ENCODE results near the gene ARG1.
"Not testable (repeated sequence)": the region's sequence is repeated elsewhere in the genome, so short reads cannot be mapped to it uniquely, and the experiment has no call there.

The ARG1 gene

DNA sequence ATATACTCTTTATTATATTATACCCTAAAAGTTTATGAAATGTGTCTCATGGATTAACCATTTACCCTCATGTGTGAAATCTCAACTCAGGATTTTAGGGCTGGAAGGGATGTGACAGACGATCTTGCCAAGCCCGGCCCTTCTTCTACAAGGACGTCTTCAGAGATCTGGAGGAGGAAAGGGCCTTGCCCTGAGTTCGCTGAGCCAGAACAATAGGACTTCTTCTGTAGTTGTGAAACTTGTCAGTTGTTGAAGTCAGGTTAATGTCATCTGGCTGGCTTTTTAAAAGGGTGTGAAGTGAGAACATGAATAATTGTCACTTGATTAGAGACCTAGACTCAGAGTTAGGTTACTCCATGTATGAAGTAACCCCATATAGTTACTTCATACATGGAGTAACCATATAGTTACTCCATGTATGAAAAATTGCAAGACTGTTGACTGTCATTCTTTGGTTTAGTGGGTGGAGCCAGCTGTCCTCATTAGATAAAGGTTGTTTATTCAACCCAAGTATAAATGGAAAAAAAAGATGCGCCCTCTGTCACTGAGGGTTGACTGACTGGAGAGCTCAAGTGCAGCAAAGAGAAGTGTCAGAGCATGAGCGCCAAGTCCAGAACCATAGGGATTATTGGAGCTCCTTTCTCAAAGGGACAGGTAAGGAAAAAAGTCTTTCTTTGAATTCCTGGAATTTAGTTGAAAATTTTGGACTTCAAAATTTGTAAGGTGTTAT lies at the start of gene ARG1:
Gene ARG1, plus strand, starts transcription at position 541 of the 730 bp plus-strand sequence. Its CDS starts 57 bp downstream, at position 598.
- Histone ChIP-seq H3K9ac (ENCODE audit: low read depth, low read length) (no peak within 1 kb of the TSS), H3K4me1 (ENCODE audit: insufficient read depth, low read length) (peaks cover 14% of the 10 kb centered on the region; the same call in 1 of the 2 replicates), H3K27me3 (ENCODE audit: insufficient read depth, low read length) (no peaks in the 10 kb centered on the region), H3K9me3 (ENCODE audit: insufficient read depth, low read depth, low read length) (no peaks in the 10 kb centered on the region), H3K4me3 (ENCODE audit: low read length) (no peak within 1 kb of the TSS), H3K36me3 (ENCODE audit: insufficient read depth, low read depth, low read length) (no peaks in the 10 kb centered on the region), H3K27ac (ENCODE audit: low read length) (no peak within 1 kb of the TSS)

DNA sequence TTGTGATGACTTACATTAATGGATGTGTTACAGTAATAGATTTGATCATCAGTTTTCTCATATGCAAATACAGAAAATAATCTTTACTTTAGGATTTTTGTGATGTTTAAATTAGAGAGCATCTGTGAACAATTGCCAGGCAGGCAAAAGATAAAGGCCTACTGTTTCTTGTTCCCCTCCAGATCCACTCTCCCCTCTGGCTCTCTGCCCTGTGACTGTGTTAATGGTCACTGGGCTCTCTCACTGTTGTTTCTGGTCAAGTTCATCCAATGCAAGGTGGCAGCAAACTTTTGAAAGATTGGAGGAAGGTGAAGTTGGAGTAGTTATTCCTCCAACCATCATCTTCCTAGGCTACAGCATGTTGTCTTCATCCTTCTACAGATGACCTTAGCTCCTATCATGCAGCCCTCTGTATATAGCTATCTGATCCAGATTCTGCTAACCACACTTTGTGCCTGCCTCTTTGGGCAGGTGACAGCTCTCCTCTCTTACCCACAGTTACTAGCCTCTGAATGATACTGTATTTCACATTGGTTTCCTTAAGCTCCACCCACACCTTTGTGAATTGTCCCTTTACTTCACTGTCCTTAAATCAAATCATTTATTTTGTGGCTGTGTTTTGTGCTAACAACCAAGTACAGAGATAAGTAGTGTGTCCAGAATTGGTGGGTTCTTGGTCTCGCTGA lies 48.9 kb upstream of the ARG1 start:
- Histone ChIP-seq H3K27me3 (ENCODE audit: insufficient read depth, low read length) (no peaks in the 10 kb centered on the region), H3K4me1 (ENCODE audit: insufficient read depth, low read length) (no peaks in the 10 kb centered on the region), H3K27ac (ENCODE audit: low read length) (no peak overlapping the region), H3K9ac (ENCODE audit: low read depth, low read length) (no peak overlapping the region), H3K9me3 (ENCODE audit: insufficient read depth, low read depth, low read length) (no peaks in the 10 kb centered on the region), H3K4me3 (ENCODE audit: low read length) (no peak overlapping the region), H3K36me3 (ENCODE audit: insufficient read depth, low read depth, low read length) (no peaks in the 10 kb centered on the region)

DNA sequence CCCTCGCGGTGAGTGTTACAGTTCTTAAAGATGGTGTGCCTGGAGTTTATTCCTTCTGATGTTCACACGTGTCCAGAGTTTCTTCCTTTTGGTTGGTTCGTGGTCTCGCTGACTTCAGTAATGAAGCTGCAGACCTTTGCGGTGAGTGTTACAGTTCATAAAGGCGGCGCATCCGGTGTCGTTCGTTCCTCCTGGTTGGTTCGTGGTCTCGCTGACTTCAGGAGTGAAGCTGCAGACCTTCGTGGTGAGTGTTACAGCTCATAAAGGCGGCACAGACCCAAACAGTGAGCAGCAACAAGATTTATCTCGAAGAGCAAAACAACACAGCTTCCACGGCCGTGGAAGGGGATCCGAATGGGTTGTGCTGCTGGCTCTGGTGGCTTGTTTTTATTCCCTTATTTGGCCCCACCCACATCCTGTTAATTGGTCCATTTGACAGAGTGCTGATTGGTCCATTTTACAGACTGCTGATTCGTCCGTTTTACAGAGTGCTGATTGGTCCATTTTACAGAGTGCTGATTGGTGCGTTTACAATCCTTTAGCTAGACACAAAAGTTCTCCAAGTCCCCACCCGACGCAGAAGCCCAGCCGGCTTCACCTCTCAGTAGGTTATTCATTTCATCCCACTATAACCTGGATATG lies 48.2 kb upstream of the ARG1 start:
- Histone ChIP-seq H3K9ac (ENCODE audit: low read depth, low read length) (no peak overlapping the region), H3K27ac (ENCODE audit: low read length) (no peak overlapping the region), H3K9me3 (ENCODE audit: insufficient read depth, low read depth, low read length) (no peaks in the 10 kb centered on the region), H3K36me3 (ENCODE audit: insufficient read depth, low read depth, low read length) (no peaks in the 10 kb centered on the region), H3K27me3 (ENCODE audit: insufficient read depth, low read length) (no peaks in the 10 kb centered on the region), H3K4me3 (ENCODE audit: low read length) (no peak overlapping the region), H3K4me1 (ENCODE audit: insufficient read depth, low read length) (no peaks in the 10 kb centered on the region)

DNA sequence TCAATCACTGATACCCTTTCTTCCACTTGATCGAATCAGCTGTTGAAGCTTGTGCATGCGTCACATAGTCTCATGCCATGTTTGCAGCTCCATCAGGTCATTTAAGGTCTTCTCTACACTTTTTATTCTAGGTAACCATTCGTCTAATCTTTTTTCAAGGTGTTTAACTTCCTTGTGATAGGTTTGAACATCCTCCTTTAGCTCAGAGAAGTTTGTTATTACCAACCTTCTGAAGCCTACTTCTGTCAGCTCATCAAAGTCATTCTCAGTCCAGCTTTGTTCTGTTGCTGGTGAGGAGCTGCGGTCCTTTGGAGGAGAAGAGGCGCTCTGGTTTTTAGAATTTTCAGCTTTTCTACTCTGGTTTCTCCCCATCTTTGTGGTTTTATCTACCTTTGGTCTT lies 42.1 kb upstream of the ARG1 start:
- H3K4me3 ChIP-seq (ENCODE audit: low read length); H3K36me3 ChIP-seq (ENCODE audit: insufficient read depth, low read depth, low read length); H3K4me1 ChIP-seq (ENCODE audit: insufficient read depth, low read length); H3K27ac ChIP-seq (ENCODE audit: low read length); H3K9me3 ChIP-seq (ENCODE audit: insufficient read depth, low read depth, low read length); H3K27me3 ChIP-seq (ENCODE audit: insufficient read depth, low read length); H3K9ac ChIP-seq (ENCODE audit: low read depth, low read length): not testable (repeated sequence)

DNA sequence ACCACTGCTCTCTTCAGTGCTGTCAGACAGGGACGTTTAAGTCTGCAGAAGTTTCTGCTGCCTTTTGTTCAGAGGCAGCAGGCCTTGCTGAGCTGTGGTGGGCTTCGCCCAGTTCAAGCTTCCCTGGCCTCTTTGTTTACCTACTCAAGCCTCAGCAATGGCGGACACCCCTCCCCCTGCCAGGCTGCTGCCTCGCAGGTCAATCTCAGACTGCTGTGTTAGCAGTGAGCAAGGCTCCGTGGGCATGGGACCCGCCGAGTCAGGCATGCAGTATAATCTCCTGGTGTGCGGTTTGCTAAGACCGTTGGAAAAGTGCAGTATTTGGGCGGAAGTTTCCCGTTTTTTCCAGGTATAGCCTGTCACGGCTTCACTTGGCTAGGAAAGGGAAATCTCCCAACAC lies 41.3 kb upstream of the ARG1 start:
- not testable (repeated sequence) for H3K4me1 ChIP-seq (ENCODE audit: insufficient read depth, low read length); H3K4me3 ChIP-seq (ENCODE audit: low read length); H3K9me3 ChIP-seq (ENCODE audit: insufficient read depth, low read depth, low read length); H3K27me3 ChIP-seq (ENCODE audit: insufficient read depth, low read length); H3K36me3 ChIP-seq (ENCODE audit: insufficient read depth, low read depth, low read length); H3K27ac ChIP-seq (ENCODE audit: low read length); H3K9ac ChIP-seq (ENCODE audit: low read depth, low read length)

DNA sequence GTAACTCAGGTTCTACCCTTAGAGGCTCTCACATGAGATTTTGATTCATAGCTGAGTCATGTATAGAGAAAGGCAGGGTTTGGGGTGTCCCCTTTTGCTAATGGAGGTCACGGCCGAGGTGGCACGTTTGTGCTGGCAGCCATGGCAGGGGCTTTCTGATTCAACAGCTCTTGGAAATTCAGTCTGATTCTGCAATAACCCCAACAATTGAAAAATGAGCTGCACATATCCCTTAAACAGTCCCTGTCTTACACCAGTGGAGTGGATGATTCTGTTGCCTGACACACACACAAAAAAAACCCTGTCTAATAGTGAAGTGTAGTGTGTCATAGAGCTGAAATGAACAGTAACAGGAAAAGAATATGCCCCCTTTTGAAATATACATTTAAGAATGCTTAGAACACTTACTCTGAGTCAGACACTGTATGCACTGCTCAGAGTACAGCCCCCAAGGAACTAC lies 40.4 kb upstream of the ARG1 start:
- Histone ChIP-seq H3K36me3 (ENCODE audit: insufficient read depth, low read depth, low read length) (no peaks in the 10 kb centered on the region), H3K9ac (ENCODE audit: low read depth, low read length) (no peak overlapping the region), H3K27me3 (ENCODE audit: insufficient read depth, low read length) (no peaks in the 10 kb centered on the region), H3K9me3 (ENCODE audit: insufficient read depth, low read depth, low read length) (no peaks in the 10 kb centered on the region), H3K4me3 (ENCODE audit: low read length) (no peak overlapping the region), H3K4me1 (ENCODE audit: insufficient read depth, low read length) (no peaks in the 10 kb centered on the region), H3K27ac (ENCODE audit: low read length) (no peak overlapping the region)

DNA sequence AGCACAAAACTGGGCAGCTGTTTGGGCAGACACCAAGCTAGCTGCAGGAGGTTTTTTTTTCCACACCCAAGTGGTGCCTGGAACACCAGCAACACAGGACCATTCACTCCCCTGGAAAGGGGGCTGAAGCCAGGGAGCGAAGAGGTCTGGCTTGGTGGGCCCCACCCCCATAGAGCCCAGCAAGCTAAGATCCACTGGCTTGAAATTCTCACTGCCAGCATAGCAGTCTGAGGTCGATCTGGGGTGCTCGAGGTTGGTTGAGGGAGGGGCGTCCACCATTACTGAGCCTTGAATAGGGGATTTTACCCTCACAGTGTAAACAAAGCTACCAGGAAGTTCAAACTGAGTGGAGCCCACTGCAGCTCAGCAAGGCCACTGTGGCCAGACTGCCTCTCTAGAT lies 34.4 kb upstream of the ARG1 start:
- not testable (repeated sequence) for H3K4me3 ChIP-seq (ENCODE audit: low read length); H3K4me1 ChIP-seq (ENCODE audit: insufficient read depth, low read length); H3K36me3 ChIP-seq (ENCODE audit: insufficient read depth, low read depth, low read length); H3K9ac ChIP-seq (ENCODE audit: low read depth, low read length); H3K27ac ChIP-seq (ENCODE audit: low read length); H3K9me3 ChIP-seq (ENCODE audit: insufficient read depth, low read depth, low read length); H3K27me3 ChIP-seq (ENCODE audit: insufficient read depth, low read length)

DNA sequence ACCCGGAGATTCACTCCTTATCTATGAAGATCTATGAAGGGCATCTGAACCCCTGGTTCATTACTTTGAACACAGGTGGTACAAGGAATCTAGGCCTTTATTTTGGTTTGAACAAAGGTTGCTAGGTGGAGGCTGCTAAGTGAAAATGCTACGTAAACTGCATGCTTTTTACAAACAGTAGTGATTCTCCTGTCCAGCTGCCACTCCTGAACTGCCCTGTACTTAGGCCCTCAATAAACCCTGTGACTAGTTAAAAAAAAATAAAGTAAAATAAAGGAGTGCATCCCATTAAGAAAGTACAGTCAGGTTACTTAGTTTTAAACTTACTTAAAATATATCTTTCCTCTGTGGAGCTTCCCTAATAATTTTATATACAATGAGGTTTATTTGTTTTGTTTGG lies 27.7 kb upstream of the ARG1 start:
- Histone ChIP-seq H3K27me3 (ENCODE audit: insufficient read depth, low read length) (no peaks in the 10 kb centered on the region), H3K9ac (ENCODE audit: low read depth, low read length) (no peak overlapping the region), H3K36me3 (ENCODE audit: insufficient read depth, low read depth, low read length) (no peaks in the 10 kb centered on the region), H3K27ac (ENCODE audit: low read length) (no peak overlapping the region), H3K9me3 (ENCODE audit: insufficient read depth, low read depth, low read length) (no peaks in the 10 kb centered on the region), H3K4me3 (ENCODE audit: low read length) (no peak overlapping the region), H3K4me1 (ENCODE audit: insufficient read depth, low read length) (no peaks in the 10 kb centered on the region)

DNA sequence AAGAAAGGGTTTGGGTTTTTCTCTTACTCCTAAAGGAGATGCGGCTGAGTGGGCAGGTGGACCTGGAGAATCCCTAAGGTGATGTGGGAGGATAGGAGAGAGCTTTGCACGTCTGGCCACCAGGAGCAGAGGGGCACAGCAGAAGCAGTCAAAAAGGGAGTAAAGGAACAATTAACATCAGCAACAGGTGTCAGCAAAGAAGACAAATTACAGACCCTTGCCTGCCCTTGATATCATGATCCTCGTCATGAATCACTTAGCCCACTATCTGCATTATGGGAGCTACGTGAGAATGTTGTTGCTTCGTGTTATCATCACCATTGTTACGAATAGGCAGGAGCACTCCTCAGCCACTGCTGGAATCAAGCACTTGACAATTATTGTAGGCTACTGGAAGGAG lies 25.5 kb upstream of the ARG1 start:
- Histone ChIP-seq H3K9ac (ENCODE audit: low read depth, low read length) (no peak overlapping the region), H3K36me3 (ENCODE audit: insufficient read depth, low read depth, low read length) (no peaks in the 10 kb centered on the region), H3K27me3 (ENCODE audit: insufficient read depth, low read length) (no peaks in the 10 kb centered on the region), H3K9me3 (ENCODE audit: insufficient read depth, low read depth, low read length) (no peaks in the 10 kb centered on the region), H3K27ac (ENCODE audit: low read length) (no peak overlapping the region), H3K4me3 (ENCODE audit: low read length) (no peak overlapping the region), H3K4me1 (ENCODE audit: insufficient read depth, low read length) (no peaks in the 10 kb centered on the region)

DNA sequence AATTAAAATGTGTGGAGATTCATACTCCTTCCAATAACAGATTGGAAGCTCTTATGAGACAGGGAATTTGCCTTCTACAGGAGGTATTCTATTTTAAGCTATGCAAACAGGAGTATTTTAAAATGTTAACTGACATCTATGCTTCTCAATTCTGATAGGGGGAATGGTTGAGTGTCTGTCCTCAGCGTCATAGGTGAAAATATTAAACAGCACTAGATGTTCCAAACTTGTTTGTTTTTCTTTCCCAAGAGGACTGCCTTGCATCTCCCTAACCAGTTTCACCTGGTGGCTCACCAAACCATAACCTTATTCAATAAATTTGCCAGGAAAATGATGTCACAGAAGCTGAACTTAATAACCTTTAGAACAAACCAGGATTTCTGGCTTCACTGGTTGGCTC lies 24.6 kb upstream of the ARG1 start:
- Histone ChIP-seq H3K4me3 (ENCODE audit: low read length) (no peak overlapping the region), H3K4me1 (ENCODE audit: insufficient read depth, low read length) (no peaks in the 10 kb centered on the region), H3K9ac (ENCODE audit: low read depth, low read length) (no peak overlapping the region), H3K27me3 (ENCODE audit: insufficient read depth, low read length) (no peaks in the 10 kb centered on the region), H3K9me3 (ENCODE audit: insufficient read depth, low read depth, low read length) (no peaks in the 10 kb centered on the region), H3K27ac (ENCODE audit: low read length) (no peak overlapping the region), H3K36me3 (ENCODE audit: insufficient read depth, low read depth, low read length) (no peaks in the 10 kb centered on the region)

DNA sequence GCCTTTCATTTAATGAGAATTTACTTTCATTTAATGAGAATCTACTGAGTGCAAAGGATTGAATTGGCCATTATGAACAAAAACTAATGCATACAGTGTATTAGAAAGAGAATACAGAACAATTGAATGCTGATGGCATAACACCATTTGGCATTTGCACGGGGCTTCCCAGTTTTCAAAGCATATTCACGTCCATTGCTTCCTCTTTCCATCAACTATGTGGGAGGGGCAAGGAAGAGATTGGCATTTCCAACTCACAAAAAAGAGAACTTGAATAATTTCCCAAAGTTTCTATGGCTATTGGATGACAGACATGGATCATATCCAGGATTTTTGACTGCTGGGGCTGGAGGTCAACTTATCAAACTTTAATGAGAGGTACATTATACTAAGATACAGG lies 23.2 kb upstream of the ARG1 start:
- no peaks in the 10 kb centered on the region for H3K4me1 ChIP-seq (ENCODE audit: insufficient read depth, low read length)
- no peaks in the 10 kb centered on the region for H3K9me3 ChIP-seq (ENCODE audit: insufficient read depth, low read depth, low read length)
- no peaks in the 10 kb centered on the region for H3K27me3 ChIP-seq (ENCODE audit: insufficient read depth, low read length)
- no peak overlapping the region for H3K27ac ChIP-seq (ENCODE audit: low read length)
- no peak overlapping the region for H3K4me3 ChIP-seq (ENCODE audit: low read length)
- H3K36me3 ChIP-seq (ENCODE audit: insufficient read depth, low read depth, low read length) = no peaks in the 10 kb centered on the region
- no peak overlapping the region for H3K9ac ChIP-seq (ENCODE audit: low read depth, low read length)

DNA sequence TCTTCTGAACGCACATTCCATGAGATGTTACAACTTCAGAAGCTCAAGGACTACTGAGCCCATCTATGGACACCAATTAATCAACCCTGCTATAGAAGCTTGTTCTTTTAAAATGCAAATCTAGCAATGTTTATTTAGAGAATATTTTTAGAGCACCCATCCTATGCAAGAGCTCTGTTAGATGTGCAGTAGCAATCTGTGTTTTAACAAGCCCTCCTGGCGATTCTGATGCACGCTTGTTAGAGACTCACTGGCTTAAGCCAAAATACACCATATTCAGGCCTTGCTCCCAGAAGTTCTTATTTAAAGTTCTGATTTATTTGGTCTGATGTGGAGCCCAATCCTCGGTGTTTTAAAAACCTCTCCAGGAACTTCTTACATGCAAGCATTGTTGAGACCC lies 21.1 kb upstream of the ARG1 start:
- Histone ChIP-seq H3K27me3 (ENCODE audit: insufficient read depth, low read length) (no peaks in the 10 kb centered on the region), H3K4me1 (ENCODE audit: insufficient read depth, low read length) (no peaks in the 10 kb centered on the region), H3K27ac (ENCODE audit: low read length) (no peak overlapping the region), H3K4me3 (ENCODE audit: low read length) (no peak overlapping the region), H3K36me3 (ENCODE audit: insufficient read depth, low read depth, low read length) (no peaks in the 10 kb centered on the region), H3K9me3 (ENCODE audit: insufficient read depth, low read depth, low read length) (no peaks in the 10 kb centered on the region), H3K9ac (ENCODE audit: low read depth, low read length) (no peak overlapping the region)
